HEK293T (cell line): ENCODE data around the gene TMEM132D.

ENCODE experiments used
- CTCF ChIA-PET: fragments of 350-600 bp; formaldehyde crosslinking; extraction: SDS; loops from one replicate; lab custom pipeline; 2021; ENCODE audit warnings: antibody characterized with exemption, inconsistent platforms; lab: Yijun Ruan, JAX
- POLR2A ChIA-PET: fragments of 350-600 bp; formaldehyde crosslinking; extraction: SDS; loops from one replicate; lab custom pipeline; 2020; ENCODE audit warnings: antibody characterized with exemption, inconsistent platforms; lab: Yijun Ruan, JAX
- DNase-seq: peaks from one replicate; pipeline ENCODE4 v3.0.0; 2012; ENCODE audit warnings: mixed read lengths; ENCODE audit errors: extremely low spot score
- ARNT ChIP-seq: fragments of 450-650 bp; IDR thresholded peaks from 2 replicates; pipeline ENCODE4 v1.6.1; 2017; ENCODE audit warnings: mild to moderate bottlenecking
- BHLHE40 ChIP-seq: fragments of 450-650 bp; IDR thresholded peaks from 2 replicates; pipeline ENCODE4 v1.6.1; 2016; ENCODE audit warnings: mild to moderate bottlenecking, moderate library complexity, borderline replicate concordance
- CTBP1 ChIP-seq: fragments of 450-650 bp; IDR thresholded peaks from 2 replicates; pipeline ENCODE4 v1.6.1; 2016; ENCODE audit warnings: borderline replicate concordance
- ELF4 ChIP-seq: fragments of 450-650 bp; IDR thresholded peaks from 2 replicates; pipeline ENCODE4 v1.6.1; 2017; ENCODE audit warnings: antibody characterized with exemption
- FOXA1 ChIP-seq: fragments of 450-650 bp; IDR thresholded peaks from 2 replicates; pipeline ENCODE4 v1.6.1; 2016; ENCODE audit warnings: mild to moderate bottlenecking
- FOXK2 ChIP-seq: fragments of 450-650 bp; IDR thresholded peaks from 2 replicates; pipeline ENCODE4 v1.6.1; 2016; ENCODE audit warnings: mild to moderate bottlenecking
- FOXM1 ChIP-seq: fragments of 450-650 bp; IDR thresholded peaks from 2 replicates; pipeline ENCODE4 v1.6.1; 2017; ENCODE audit warnings: mild to moderate bottlenecking, borderline replicate concordance
- HDGF ChIP-seq: fragments of 450-650 bp; IDR thresholded peaks from 2 replicates; pipeline ENCODE4 v1.6.1; 2017; ENCODE audit warnings: antibody characterized with exemption, borderline replicate concordance
- L3MBTL2 ChIP-seq: fragments of 450-650 bp; conservative IDR thresholded peaks from 2 replicates; pipeline ENCODE4 v1.6.1; 2016; ENCODE audit warnings: mild to moderate bottlenecking
- LEF1 ChIP-seq: fragments of 450-650 bp; IDR thresholded peaks from 2 replicates; pipeline ENCODE4 v1.6.1; 2017; ENCODE audit warnings: mild to moderate bottlenecking, borderline replicate concordance
- NFRKB ChIP-seq: fragments of 450-650 bp; IDR thresholded peaks from 2 replicates; pipeline ENCODE4 v1.6.1; 2016; ENCODE audit warnings: mild to moderate bottlenecking, moderate library complexity
- SP1 ChIP-seq: fragments of 450-650 bp; IDR thresholded peaks from 2 replicates; pipeline ENCODE4 v1.6.1; 2017
- SUZ12 ChIP-seq: fragments of 450-650 bp; IDR thresholded peaks from 2 replicates; pipeline ENCODE4 v1.6.1; 2016; ENCODE audit warnings: mild to moderate bottlenecking
- TARDBP ChIP-seq: fragments of 450-650 bp; IDR thresholded peaks from 2 replicates; pipeline ENCODE4 v1.6.1; 2016
- ZNF384 ChIP-seq: fragments of 450-650 bp; IDR thresholded peaks from 2 replicates; pipeline ENCODE4 v1.6.1; 2016
- TF ChIP-seq, protein P1 (sequence below): fragments of 450-650 bp; IDR thresholded peaks from 2 replicates; pipeline ENCODE4 v1.6.1; 2016

TMEM132D gene

GRCh38 chr12:129310346-129310745 lies 593.5 kb downstream of the TMEM132D start:
- ChIA-PET POLR2A (no interaction called here), CTCF (no interaction called here)
- DNase-seq: no peak
- TF ChIP-seq CTBP1 (no peak), NFRKB (no peak), LEF1 (no peak), TARDBP (no peak), ARNT (no peak), FOXA1 (no peak), ELF4 (no peak), ZNF384 (no peak)
- TF ChIP-seq, protein P1, sequence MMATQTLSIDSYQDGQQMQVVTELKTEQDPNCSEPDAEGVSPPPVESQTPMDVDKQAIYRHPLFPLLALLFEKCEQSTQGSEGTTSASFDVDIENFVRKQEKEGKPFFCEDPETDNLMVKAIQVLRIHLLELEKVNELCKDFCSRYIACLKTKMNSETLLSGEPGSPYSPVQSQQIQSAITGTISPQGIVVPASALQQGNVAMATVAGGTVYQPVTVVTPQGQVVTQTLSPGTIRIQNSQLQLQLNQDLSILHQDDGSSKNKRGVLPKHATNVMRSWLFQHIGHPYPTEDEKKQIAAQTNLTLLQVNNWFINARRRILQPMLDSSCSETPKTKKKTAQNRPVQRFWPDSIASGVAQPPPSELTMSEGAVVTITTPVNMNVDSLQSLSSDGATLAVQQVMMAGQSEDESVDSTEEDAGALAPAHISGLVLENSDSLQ: no peak

DNA sequence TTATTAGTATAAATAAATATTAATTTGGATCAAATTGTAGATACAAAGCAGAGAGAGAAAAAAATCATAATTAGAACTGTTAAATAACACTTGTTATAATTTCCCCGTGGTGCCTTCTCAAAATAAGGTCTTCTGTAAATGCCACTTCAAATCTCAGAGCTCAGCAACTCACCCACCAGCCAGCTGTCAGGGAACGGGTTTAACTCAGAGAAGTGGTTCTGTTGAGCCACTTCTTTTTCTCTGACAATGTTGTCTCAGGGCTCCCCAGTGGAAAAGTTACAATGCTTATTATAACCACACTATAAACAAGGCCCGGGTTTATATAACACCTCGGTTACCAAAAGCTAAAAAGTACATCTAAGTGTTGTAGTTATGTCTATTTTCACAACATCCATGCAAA lies 598.0 kb downstream of the TMEM132D start:
- ChIA-PET POLR2A (no interaction called here), CTCF (no interaction called here)
- no peak for TF ChIP-seq ELF4
- TF ChIP-seq, protein P1: no peak
- no peak for TF ChIP-seq FOXK2
- TF ChIP-seq CTBP1: no peak
- no peak for TF ChIP-seq TARDBP
- TF ChIP-seq FOXA1: no peak
- no peak for TF ChIP-seq SP1
- TF ChIP-seq ARNT: no peak
- no peak for TF ChIP-seq LEF1
- TF ChIP-seq HDGF: no peak
- TF ChIP-seq BHLHE40: no peak
- no peak for TF ChIP-seq NFRKB
- no peak for TF ChIP-seq ZNF384
- TF ChIP-seq SUZ12: no peak
- no peak for TF ChIP-seq L3MBTL2
- TF ChIP-seq FOXM1: no peak
- no peak for DNase-seq

DNA sequence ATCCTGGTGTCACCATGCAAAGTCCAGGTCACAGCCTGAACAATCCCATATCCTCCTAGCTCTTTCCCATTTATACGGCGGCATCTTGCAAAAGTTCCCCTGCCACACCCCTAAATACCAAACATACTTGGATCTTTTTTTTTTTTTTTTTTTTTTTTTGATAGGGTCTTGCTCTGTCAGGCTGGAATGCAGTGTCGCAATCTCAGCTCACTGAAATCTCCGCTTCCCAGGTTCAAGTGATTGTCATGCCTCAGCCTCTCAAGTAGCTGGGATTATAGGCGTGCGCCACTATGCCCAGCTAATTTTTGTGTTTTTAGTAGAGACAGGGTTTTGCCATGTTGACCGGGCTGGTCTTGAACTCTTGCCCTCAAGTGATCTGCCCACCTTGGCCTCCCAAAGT lies 599.3 kb downstream of the TMEM132D start:
- ChIA-PET CTCF (no interaction called here), POLR2A (no interaction called here)
- DNase-seq: no peak
- TF ChIP-seq ZNF384 (no peak), ARNT (no peak), BHLHE40 (no peak), HDGF (no peak), TARDBP (no peak), L3MBTL2 (no peak), SP1 (no peak), FOXM1 (no peak), NFRKB (no peak), FOXK2 (no peak), SUZ12 (no peak), ELF4 (no peak), CTBP1 (no peak), FOXA1 (no peak), LEF1 (no peak)
- TF ChIP-seq, protein P1: no peak

GRCh38 chr12:129300011-129300410 lies 603.8 kb downstream of the TMEM132D start:
- CTCF ChIA-PET: no interaction called here
- no peak for DNase-seq
- POLR2A ChIA-PET: no interaction called here
- TF ChIP-seq TARDBP (no peak), HDGF (no peak), SUZ12 (no peak)

DNA sequence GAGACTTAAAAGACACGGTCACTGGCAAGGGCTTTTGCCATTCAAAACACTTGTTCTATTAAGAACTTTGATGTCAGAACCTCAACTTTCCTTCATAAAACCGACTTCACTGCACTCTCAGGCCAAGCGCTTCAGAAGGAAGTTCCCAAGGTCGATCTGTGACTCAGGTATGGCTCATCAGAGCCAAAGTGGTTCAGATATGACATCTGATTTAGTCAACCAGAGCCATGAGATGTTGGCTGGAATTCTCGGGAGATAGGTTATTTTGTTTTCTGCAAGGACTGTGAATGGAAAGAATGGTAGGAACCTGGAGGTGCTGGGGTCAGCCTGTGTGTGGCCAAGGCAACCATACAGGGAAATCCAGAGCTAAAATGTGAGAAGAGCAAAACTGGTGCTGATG lies 604.9 kb downstream of the TMEM132D start:
- TF ChIP-seq BHLHE40 (no peak), FOXA1 (no peak), CTBP1 (no peak), SUZ12 (no peak), L3MBTL2 (no peak), SP1 (no peak), ZNF384 (no peak), TARDBP (no peak), ELF4 (no peak)
- TF ChIP-seq, protein P1: no peak
- DNase-seq: no peak
- ChIA-PET POLR2A (no interaction called here), CTCF (no interaction called here)

- ChIA-PET CTCF (no interaction called here), POLR2A (no interaction called here)
- no peak for DNase-seq
- TF ChIP-seq NFRKB (no peak), FOXM1 (no peak), ZNF384 (no peak), LEF1 (no peak), CTBP1 (no peak), SP1 (no peak), TARDBP (no peak), BHLHE40 (no peak), ELF4 (no peak), HDGF (no peak), SUZ12 (no peak), FOXA1 (no peak), L3MBTL2 (no peak), ARNT (no peak), FOXK2 (no peak)
- TF ChIP-seq, protein P1: no peak
Observed at GRCh38 chr12:129296671-129297070, 607.2 kb downstream of the TMEM132D start.
